HuH-7.5 (cell line): ENCODE results near the gene TPP1.

Experiments
- DNase-seq: peaks from one replicate; pipeline ENCODE4 v3.0.0; 2011; ENCODE audit warnings: low spot score

The TPP1 gene

GRCh38 chr11:6619004-6619745, at the start of gene TPP1:
TPP1 (minus strand) TSS chr11:6619422; CDS start chr11:6619400, 22 bp downstream.
- peak; percentile 97 for DNase-seq

- no peak for DNase-seq
Observed at GRCh38 chr11:6667733-6668374, 48.6 kb upstream of the TPP1 start.

GRCh38 chr11:6666302-6667183, 47.3 kb upstream of the TPP1 start:
- no peak for DNase-seq

GRCh38 chr11:6664551-6664950, 45.3 kb upstream of the TPP1 start:
- no peak for DNase-seq

GRCh38 chr11:6663794-6664469, 44.7 kb upstream of the TPP1 start:
- no peak for DNase-seq

- no peak for DNase-seq
Observed at GRCh38 chr11:6660712-6661111, 41.5 kb upstream of the TPP1 start.

GRCh38 chr11:6658647-6659046, 39.4 kb upstream of the TPP1 start:
- no peak for DNase-seq

- no peak for DNase-seq
Observed at GRCh38 chr11:6657346-6657745, 38.1 kb upstream of the TPP1 start.

- DNase-seq: no peak
Observed at GRCh38 chr11:6656936-6657335, 37.7 kb upstream of the TPP1 start.

GRCh38 chr11:6656584-6656915, 37.3 kb upstream of the TPP1 start:
- DNase-seq: no peak

GRCh38 chr11:6655790-6656583, 36.8 kb upstream of the TPP1 start, which contains the start of gene DCHS1:
DCHS1 (minus strand) TSS chr11:6655809; CDS start chr11:6641613, 14,196 bp downstream.
- DNase-seq: no peak

- DNase-seq: no peak
Observed at GRCh38 chr11:6655020-6655789, 36.0 kb upstream of the TPP1 start.

- peak; percentile 52 for DNase-seq
Observed at GRCh38 chr11:6654281-6655019, 35.2 kb upstream of the TPP1 start.

- DNase-seq: no peak
Observed at GRCh38 chr11:6653656-6654055, 34.4 kb upstream of the TPP1 start.

GRCh38 chr11:6653097-6653496, 33.9 kb upstream of the TPP1 start:
- no peak for DNase-seq

GRCh38 chr11:6652182-6652581, 33.0 kb upstream of the TPP1 start:
- DNase-seq: no peak

GRCh38 chr11:6650980-6651379, 31.8 kb upstream of the TPP1 start:
- DNase-seq: no peak

- DNase-seq: no peak
Observed at GRCh38 chr11:6650104-6650503, 30.9 kb upstream of the TPP1 start.

- no peak for DNase-seq
Observed at GRCh38 chr11:6648501-6648900, 29.3 kb upstream of the TPP1 start.

GRCh38 chr11:6647836-6648235, 28.6 kb upstream of the TPP1 start:
- DNase-seq: no peak
